ENCODE results near the gene RMND5B. TPM values are rescaled to one million over a fixed set of nuclear protein-coding genes. Genes with fewer than 3 reads are reported as not detected.

The RMND5B gene, protein sequence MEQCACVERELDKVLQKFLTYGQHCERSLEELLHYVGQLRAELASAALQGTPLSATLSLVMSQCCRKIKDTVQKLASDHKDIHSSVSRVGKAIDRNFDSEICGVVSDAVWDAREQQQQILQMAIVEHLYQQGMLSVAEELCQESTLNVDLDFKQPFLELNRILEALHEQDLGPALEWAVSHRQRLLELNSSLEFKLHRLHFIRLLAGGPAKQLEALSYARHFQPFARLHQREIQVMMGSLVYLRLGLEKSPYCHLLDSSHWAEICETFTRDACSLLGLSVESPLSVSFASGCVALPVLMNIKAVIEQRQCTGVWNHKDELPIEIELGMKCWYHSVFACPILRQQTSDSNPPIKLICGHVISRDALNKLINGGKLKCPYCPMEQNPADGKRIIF
- total RNA-seq (2021; ENCODE audit: unreplicated experiment) = 24.1 TPM
- polyA plus RNA-seq (2012) = 20.0 and 23.6 TPM in 2 replicates
- percentile 70 among the genes with signal in this experiment for Bru-seq, nascent RNA
- BruChase-seq, experiment 1, labeled RNA remaining after a 6-hour chase = percentile 70 among the genes with signal in this experiment
- BruChase-seq, experiment 2, labeled RNA remaining after a 2-hour chase = percentile 67 among the genes with signal in this experiment
- long read RNA-seq, transcript RMND5B-201 (11 exons, 1,929 nt) = major isoform, 18 of 68 reads
- long read RNA-seq, partial matches to known transcripts = 32 of 68 reads
- long read RNA-seq, other reads (novel, unspliced or antisense) = 17 of 68 reads

DNA sequence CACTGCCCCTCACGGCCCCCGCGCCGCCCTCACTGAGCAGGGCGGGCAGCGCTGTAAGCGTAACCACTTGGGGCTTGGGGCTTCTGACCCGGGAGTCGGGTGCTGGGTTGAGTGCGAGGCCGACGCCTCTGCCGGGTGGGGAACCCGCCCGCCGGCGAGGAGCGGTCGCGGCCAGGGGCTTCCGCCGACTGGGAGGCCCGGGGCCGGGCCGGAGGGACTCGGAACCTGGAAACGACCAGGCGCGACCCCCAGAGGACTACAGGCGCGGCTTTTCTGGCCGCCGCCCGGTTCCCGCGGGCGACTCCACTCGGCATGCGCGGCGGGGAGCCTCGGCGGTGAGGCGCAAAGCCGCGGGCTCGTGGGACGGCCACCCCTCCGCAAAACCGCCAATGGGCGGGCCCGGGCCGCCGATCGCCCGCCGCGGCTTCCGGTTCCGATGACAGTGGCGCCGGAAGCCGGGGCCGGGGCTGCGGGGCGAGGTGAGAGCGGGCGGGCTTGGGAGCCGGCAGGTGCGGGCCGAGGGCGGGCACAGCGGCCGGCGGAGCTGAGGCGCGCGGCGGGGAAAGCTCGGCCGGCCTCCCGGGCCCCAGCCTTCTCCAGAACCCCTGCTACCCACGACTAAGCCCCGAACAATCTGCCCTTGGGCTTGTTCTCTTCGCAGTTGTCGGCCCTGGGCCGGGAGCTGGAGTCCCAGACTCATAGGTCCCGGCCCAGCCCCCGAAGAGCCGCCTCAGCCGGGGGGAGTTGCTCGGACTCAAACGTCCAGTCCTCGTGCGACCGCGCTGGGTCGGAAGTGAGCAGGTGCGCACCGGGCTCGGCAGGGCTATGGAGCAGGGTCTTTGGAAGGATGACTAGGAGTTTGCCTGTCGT lies at the start of gene RMND5B:
RMND5B (plus strand) TSS at position 439 of the 870 bp plus-strand sequence. CDS start 7,106 bp downstream, outside the sequence.
- Histone ChIP-seq H3K4me3 (replicated peaks in 1 of 2; ENCODE audit: low read depth in 1 of 2, low read length in 2 of 2) (peak within 1 kb of the TSS; percentile 88 to 94), H3K9ac (ENCODE audit: low read length) (peak within 1 kb of the TSS; percentile 94), H3K27ac (ENCODE audit: low read depth, low read length) (peak within 1 kb of the TSS; percentile 60), H2AFZ (ENCODE audit: low read depth, low read length, poor library complexity, severe bottlenecking) (peak within 1 kb of the TSS; percentile 35), H4K20me1 (ENCODE audit: insufficient read depth) (no peaks in the 10 kb centered on the region), H3K4me2 (ENCODE audit: low read length) (peak within 1 kb of the TSS; percentile 94), H3K36me3 (ENCODE audit: control insufficient read depth in 1 of 2, insufficient read depth in 2 of 2, low read length in 2 of 2) (no peaks in the 10 kb centered on the region; a peak in 1 of 4 replicates), H3K9me2 (ENCODE audit: insufficient read depth) (no peaks in the 10 kb centered on the region), H3K79me2 (ENCODE audit: insufficient read depth, low read length) (peaks cover 21% of the 10 kb centered on the region), H3K27me3 (ENCODE audit: insufficient read depth, low read length) (no peaks in the 10 kb centered on the region), H3K9me3 (ENCODE audit: control insufficient read depth in 1 of 2, insufficient read depth in 1 of 2, low read depth in 1 of 2, low read length in 2 of 2) (no peaks in the 10 kb centered on the region), H3K4me1 (ENCODE audit: control insufficient read depth in 1 of 2, insufficient read depth in 2 of 2, low read length in 2 of 2) (peaks cover 6 to 15% of the 10 kb centered on the region in 2 experiments; a peak in 2 of 4 replicates)
- ChIA-PET POLR2A (no interaction called here), CTCF (interaction anchor here (1.0 kb wide), 1 partner anchor 10 kb away, joined by 3 read pairs; no protein-coding TSS in a partner anchor), RAD21 (ENCODE audit: low non-redundant PET in 1 of 2, low total read pairs in 2 of 2, uncharacterized antibody in 2 of 2, unreplicated experiment in 2 of 2) (no interaction called here)
- intact Hi-C loops (cut with micrococcal nuclease) = loop anchor here (1.0 kb wide), 1 partner anchor 18 kb away; the partner anchor contains the start of gene N4BP3
- DNase-seq (ENCODE audit: low read depth, low spot score) = peak; percentile 37
- no TSS peak for BruUV-seq (replicated peaks)
- ATAC-seq = peak; percentile 90
- TF ChIP-seq ELF1 (IDR thresholded peaks at IDR 0.05; ENCODE audit: borderline replicate concordance, low read depth) (no peak), ZNF274 (IDR thresholded peaks at IDR 0.05; ENCODE audit: low read depth, low read length) (no peak), RAD21 (IDR thresholded peaks at IDR 0.05; ENCODE audit: low read depth) (no peak), MAX (IDR thresholded peaks at IDR 0.05) (peak; percentile 86), ZFX (IDR thresholded peaks at IDR 0.05) (peak; percentile 74), ZBTB33 (IDR thresholded peaks at IDR 0.05; ENCODE audit: extremely low read depth, insufficient replicate concordance, low read length) (no peak), TCF7L2 (IDR thresholded peaks at IDR 0.05; ENCODE audit: borderline replicate concordance, extremely low read depth, insufficient read depth, insufficient read length) (peak; percentile 57), YY1 (IDR thresholded peaks at IDR 0.05; ENCODE audit: extremely low read depth, insufficient replicate concordance, low read depth, low read length) (peak; percentile 36), EZH2 (IDR thresholded peaks at IDR 0.05) (no peak), CEBPB (IDR thresholded peaks at IDR 0.05; ENCODE audit: low read depth) (no peak), POLR2A (IDR thresholded peaks at IDR 0.05; ENCODE audit: borderline replicate concordance, extremely low read depth, insufficient read depth, insufficient read length) (peak; percentile 64), ATF3 (IDR thresholded peaks at IDR 0.05) (no peak), SRF (IDR thresholded peaks at IDR 0.05; ENCODE audit: low read depth) (no peak; the same call in 1 of the 2 replicates)
- TF ChIP-seq, protein P1, sequence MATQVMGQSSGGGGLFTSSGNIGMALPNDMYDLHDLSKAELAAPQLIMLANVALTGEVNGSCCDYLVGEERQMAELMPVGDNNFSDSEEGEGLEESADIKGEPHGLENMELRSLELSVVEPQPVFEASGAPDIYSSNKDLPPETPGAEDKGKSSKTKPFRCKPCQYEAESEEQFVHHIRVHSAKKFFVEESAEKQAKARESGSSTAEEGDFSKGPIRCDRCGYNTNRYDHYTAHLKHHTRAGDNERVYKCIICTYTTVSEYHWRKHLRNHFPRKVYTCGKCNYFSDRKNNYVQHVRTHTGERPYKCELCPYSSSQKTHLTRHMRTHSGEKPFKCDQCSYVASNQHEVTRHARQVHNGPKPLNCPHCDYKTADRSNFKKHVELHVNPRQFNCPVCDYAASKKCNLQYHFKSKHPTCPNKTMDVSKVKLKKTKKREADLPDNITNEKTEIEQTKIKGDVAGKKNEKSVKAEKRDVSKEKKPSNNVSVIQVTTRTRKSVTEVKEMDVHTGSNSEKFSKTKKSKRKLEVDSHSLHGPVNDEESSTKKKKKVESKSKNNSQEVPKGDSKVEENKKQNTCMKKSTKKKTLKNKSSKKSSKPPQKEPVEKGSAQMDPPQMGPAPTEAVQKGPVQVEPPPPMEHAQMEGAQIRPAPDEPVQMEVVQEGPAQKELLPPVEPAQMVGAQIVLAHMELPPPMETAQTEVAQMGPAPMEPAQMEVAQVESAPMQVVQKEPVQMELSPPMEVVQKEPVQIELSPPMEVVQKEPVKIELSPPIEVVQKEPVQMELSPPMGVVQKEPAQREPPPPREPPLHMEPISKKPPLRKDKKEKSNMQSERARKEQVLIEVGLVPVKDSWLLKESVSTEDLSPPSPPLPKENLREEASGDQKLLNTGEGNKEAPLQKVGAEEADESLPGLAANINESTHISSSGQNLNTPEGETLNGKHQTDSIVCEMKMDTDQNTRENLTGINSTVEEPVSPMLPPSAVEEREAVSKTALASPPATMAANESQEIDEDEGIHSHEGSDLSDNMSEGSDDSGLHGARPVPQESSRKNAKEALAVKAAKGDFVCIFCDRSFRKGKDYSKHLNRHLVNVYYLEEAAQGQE (IDR thresholded peaks at IDR 0.05; ENCODE audit: low read depth) = no peak

All from HCT116 (cell line).